ENCODE data around the gene HRH1.
A peak's percentile ranks its signal among the peaks of the same experiment; 100 is the strongest.
"Not testable (repeated sequence)": the region's sequence is repeated elsewhere in the genome, so short reads cannot be mapped to it uniquely, and the experiment has no call there.

HRH1 gene

GRCh38 chr3:11140713-11141104 lies 13.6 kb upstream of the HRH1 start:
- DNase-seq (ENCODE audit: low read depth, low spot score), result no peak

- no peak for DNase-seq (ENCODE audit: low read depth, low spot score)
These were observed 10.8 kb upstream of the HRH1 start for GRCh38 chr3:11143476-11143875.

- DNase-seq (ENCODE audit: low read depth, low spot score), result no peak
These were observed 9.3 kb upstream of the HRH1 start for GRCh38 chr3:11144996-11145395.

- no peak for DNase-seq (ENCODE audit: low read depth, low spot score)
These were observed 8.4 kb upstream of the HRH1 start for GRCh38 chr3:11145888-11146287.

GRCh38 chr3:11146773-11147660 lies 7.3 kb upstream of the HRH1 start:
- DNase-seq (ENCODE audit: low read depth, low spot score), result no peak

- DNase-seq (ENCODE audit: low read depth, low spot score), result no peak
These were observed 4.0 kb upstream of the HRH1 start for GRCh38 chr3:11150256-11150655.

GRCh38 chr3:11152301-11152700 lies 2.0 kb upstream of the HRH1 start:
- DNase-seq (ENCODE audit: low read depth, low spot score), result no peak

- DNase-seq (ENCODE audit: low read depth, low spot score), result peak; percentile 34
These were observed 646 bp downstream of the HRH1 start for GRCh38 chr3:11154953-11155325.

- peak; percentile 75 for DNase-seq (ENCODE audit: low read depth, low spot score)
These were observed 1.2 kb downstream of the HRH1 start for GRCh38 chr3:11155341-11156025.

GRCh38 chr3:11156026-11156410 lies 1.7 kb downstream of the HRH1 start:
- DNase-seq (ENCODE audit: low read depth, low spot score), result no peak

GRCh38 chr3:11157421-11157820 lies 3.1 kb downstream of the HRH1 start:
- DNase-seq (ENCODE audit: low read depth, low spot score), result no peak

- DNase-seq (ENCODE audit: low read depth, low spot score), result no peak
These were observed 5.2 kb downstream of the HRH1 start for GRCh38 chr3:11159421-11159904.

- DNase-seq (ENCODE audit: low read depth, low spot score), result no peak
These were observed 7.4 kb downstream of the HRH1 start for GRCh38 chr3:11161666-11162065.

- DNase-seq (ENCODE audit: low read depth, low spot score), result no peak
These were observed 8.4 kb downstream of the HRH1 start for GRCh38 chr3:11162401-11163345.

GRCh38 chr3:11164607-11165006 lies 10.3 kb downstream of the HRH1 start:
- no peak for DNase-seq (ENCODE audit: low read depth, low spot score)

GRCh38 chr3:11165476-11165875 lies 11.2 kb downstream of the HRH1 start:
- DNase-seq (ENCODE audit: low read depth, low spot score), result no peak

- not testable (repeated sequence) for DNase-seq (ENCODE audit: low read depth, low spot score)
These were observed 12.6 kb downstream of the HRH1 start for GRCh38 chr3:11166807-11167400.

- DNase-seq (ENCODE audit: low read depth, low spot score), result no peak
These were observed 13.3 kb downstream of the HRH1 start for GRCh38 chr3:11167590-11167989.

GRCh38 chr3:11168406-11168805 lies 14.1 kb downstream of the HRH1 start:
- DNase-seq (ENCODE audit: low read depth, low spot score), result no peak

- no peak for DNase-seq (ENCODE audit: low read depth, low spot score)
These were observed 14.8 kb downstream of the HRH1 start for GRCh38 chr3:11168881-11169805.
